GM12873 (cell line): ENCODE data around the gene KCNN2.

ENCODE experiments used
- TF ChIP-seq, protein P1 (sequence below): IDR thresholded peaks from 2 replicates; pipeline ENCODE4 v1.5.1; 2012; ENCODE audit warnings: low read depth, mild to moderate bottlenecking, moderate library complexity, low read length, control low read depth; ENCODE audit not compliant: insufficient read depth; ENCODE audit errors: missing control alignments

Gene KCNN2

DNA sequence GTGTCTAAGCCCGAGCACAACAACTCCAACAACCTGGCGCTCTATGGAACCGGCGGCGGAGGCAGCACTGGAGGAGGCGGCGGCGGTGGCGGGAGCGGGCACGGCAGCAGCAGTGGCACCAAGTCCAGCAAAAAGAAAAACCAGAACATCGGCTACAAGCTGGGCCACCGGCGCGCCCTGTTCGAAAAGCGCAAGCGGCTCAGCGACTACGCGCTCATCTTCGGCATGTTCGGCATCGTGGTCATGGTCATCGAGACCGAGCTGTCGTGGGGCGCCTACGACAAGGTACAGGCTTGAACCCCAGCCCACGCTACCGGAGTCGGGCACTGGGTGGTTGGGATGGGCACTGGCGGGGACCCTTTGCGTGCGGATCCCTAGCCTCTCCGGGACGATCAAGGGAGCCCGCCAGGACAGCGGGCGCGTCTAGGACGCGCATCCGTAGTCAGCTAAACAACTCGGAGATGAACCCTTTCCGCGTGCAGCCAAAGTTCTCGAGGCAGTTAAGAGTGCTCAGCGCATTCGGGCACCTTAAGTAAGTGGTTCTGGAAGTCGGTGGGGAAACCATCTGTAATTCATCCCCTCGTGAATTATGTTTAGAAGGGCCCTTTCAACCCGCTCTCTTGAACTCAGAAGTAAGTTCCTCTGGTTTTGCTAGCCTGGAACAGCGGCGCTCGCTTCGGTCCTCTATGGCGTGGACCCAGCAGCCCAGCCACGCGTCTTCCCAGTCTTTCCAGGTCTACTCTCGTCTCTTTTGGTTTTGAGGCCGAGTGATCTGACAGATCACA lies 1.3 kb downstream of the KCNN2 start:
- TF ChIP-seq, protein P1, sequence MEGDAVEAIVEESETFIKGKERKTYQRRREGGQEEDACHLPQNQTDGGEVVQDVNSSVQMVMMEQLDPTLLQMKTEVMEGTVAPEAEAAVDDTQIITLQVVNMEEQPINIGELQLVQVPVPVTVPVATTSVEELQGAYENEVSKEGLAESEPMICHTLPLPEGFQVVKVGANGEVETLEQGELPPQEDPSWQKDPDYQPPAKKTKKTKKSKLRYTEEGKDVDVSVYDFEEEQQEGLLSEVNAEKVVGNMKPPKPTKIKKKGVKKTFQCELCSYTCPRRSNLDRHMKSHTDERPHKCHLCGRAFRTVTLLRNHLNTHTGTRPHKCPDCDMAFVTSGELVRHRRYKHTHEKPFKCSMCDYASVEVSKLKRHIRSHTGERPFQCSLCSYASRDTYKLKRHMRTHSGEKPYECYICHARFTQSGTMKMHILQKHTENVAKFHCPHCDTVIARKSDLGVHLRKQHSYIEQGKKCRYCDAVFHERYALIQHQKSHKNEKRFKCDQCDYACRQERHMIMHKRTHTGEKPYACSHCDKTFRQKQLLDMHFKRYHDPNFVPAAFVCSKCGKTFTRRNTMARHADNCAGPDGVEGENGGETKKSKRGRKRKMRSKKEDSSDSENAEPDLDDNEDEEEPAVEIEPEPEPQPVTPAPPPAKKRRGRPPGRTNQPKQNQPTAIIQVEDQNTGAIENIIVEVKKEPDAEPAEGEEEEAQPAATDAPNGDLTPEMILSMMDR: no peak

DNA sequence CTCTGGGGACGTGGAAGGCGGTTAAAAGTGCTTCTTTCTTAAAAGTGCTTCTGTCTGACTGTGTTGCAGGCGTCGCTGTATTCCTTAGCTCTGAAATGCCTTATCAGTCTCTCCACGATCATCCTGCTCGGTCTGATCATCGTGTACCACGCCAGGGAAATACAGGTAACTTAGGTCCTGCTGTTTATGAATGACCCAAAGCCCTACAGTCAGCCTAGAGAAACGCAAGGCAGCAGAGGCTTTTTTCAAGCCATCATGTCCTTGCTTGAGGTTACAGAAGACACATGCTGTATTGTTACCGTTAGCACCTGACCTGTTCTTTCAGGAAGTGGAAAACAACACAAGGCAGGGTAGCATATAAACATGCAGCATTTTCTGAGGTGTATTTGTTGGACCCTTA lies 2.0 kb downstream of the KCNN2 start:
- TF ChIP-seq, protein P1: no peak

DNA sequence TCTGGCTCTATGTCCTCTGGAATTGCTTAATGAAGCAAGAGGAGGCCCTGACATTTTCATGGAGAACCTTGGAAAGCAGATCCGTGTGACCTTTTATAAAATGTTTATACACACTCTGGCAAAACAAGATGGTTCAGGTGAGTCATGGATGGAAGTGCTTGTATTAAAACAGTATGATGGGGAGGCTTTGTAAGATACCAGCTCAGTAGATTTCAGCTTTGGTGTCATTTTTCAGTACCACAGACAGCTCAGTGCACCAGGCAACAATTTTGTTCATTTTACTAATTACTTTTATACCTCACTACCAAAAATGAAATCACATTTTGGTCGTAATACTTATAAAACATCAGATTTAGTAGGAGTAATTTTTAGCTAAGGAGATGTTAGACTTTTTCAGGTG lies 5.2 kb downstream of the KCNN2 start:
- TF ChIP-seq, protein P1: no peak

DNA sequence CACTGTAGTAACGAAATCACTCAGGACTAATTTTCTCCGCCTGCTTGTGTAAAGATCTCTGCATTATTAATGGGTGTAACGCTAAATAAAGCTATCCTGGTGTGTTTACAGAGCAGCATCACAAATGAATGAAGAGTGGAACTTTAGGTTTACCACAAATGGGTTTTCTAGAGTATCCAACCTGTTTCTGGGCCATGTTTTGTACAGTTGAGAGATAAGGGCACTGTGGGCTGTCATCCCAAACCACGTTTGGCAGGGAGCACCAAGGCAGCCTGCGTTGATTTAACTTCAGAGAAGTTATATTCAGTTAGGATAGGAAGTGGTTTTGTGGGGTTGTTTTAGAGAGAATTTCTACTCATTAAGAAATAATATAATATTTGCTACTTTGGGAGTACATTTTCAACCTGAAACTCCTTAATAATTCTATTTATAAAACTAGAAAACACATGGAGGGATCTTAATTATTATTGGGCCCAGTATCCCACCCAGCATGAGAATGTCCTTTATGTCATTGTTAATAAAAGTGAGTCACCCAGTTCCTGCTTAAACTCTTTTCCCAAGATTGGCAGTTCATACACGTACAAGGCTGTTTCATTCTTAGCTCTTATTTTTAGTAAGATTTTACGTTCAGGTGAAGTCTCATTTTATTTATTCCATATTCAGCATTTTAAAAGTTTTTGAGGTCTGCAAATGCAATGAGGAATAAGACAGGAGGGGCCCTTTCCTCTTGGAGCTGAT lies 8.0 kb downstream of the KCNN2 start:
- TF ChIP-seq, protein P1: no peak

DNA sequence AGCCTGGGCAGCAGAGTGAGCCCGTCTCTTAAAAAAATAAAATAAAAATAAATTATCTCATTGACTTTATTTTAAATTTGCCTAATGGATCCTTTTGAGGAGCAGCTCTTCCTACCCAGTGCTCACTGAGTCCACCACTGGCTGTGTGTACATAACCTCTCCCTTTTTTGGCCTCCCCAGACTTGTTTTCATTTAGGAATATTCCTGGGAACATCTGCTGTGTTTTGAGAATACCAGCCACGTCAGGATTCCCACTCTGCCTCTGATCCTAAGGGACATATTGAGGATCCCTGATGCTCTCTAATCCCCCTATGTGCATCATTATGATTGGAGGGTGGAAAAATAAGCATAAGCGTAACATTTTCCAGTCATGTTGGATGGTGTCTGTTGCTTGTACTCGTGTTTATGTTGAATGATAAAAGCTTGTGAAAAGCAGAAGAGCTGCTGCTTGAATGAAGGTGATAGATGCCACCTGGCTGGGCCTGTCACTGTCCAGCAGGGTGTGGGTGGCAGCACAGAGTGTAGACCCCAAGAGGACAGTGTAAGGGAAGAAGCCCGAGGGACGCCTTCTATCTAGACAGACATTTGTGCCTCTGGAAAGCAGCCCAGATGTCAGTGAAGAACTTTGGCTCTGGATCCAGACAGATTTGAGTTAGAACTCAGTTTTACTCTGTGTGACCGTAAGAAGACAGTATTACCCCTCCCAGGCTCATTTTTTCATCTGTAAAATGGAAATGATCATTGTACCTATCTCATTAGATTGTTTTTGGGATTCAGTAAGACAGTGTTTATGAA lies 15.4 kb downstream of the KCNN2 start:
- TF ChIP-seq, protein P1: no peak

DNA sequence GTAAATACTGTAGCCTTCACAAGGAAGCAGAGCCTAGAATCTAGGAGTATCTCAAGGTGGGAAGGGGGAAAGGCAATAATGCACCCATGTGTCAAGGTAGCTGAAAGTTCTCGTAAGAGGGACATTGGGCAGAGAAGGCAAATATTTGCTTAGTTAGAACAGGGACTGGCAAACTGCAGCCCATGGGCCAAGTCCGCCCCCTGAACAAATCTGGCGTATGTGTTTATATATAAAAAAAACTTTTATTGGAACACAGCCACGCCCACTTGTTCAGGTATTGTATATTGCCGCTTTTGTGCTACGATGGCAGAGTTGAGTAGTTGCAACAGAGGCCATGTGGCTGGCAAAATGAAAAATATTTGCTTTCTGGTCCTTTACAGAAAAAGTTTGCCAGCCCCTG lies 16.1 kb downstream of the KCNN2 start:
- TF ChIP-seq, protein P1: no peak

DNA sequence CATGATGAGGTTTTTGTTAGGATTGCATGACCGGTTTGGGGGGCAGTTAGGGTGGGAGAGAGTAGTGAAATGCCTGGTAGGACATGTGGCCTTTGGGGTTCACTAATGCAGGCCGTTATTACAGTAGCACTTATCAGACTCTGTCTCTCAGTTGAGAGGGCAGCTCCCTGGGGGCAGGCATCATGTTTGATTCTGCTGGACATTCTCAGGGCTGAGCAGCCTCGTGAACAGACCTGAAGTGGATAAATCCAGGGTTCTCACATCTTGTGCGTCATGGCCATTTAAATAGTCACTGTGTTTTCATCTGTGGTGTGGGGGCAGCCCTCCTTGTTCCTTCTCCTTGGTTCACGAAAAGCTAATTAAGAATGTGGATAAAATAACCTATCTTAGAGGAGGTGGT lies 18.9 kb downstream of the KCNN2 start:
- TF ChIP-seq, protein P1: no peak
